Neutrophil (primary cell): ENCODE data around the gene CDC42BPB.

ENCODE experiments used
- H3K27ac ChIP-seq: fragments of 200-600 bp; sonication (generic); 2 replicates; pipeline ENCODE4 v1.5.1; 2016; ENCODE audit warnings: mild to moderate bottlenecking, moderate library complexity
- H3K27me3 ChIP-seq: fragments of 200-600 bp; sonication (generic); 2 replicates; pipeline ENCODE4 v1.6.0; 2016; ENCODE audit warnings: mild to moderate bottlenecking
- H3K36me3 ChIP-seq: fragments of 200-600 bp; sonication (generic); 2 replicates; pipeline ENCODE4 v1.5.1; 2017
- H3K4me1 ChIP-seq, 2 experiments: fragments of 200-600 bp in 1 of 2; sonication (generic) in 1 of 2; 1 replicate in 1 of 2; 2 replicates in 1 of 2; pipeline versions ENCODE4 v1.5.1 to v1.6.1; 2013 to 2016; ENCODE audit warnings: low read depth in 1 of 2, low read length in 1 of 2, mild to moderate bottlenecking in 1 of 2, moderate library complexity in 1 of 2; ENCODE audit not compliant: control insufficient read depth in 1 of 2, insufficient read depth in 1 of 2
- H3K4me3 ChIP-seq, 2 experiments: fragments of 200-600 bp in 1 of 2; sonication (generic) in 1 of 2; 1 replicate in 1 of 2; 2 replicates in 1 of 2; pipeline ENCODE4 v1.5.1; 2013 to 2016; ENCODE audit warnings: low read depth in 1 of 2, low read length in 1 of 2, mild to moderate bottlenecking in 1 of 2, moderate library complexity in 1 of 2
- H3K9me3 ChIP-seq: fragments of 200-600 bp; sonication (generic); 2 replicates; pipeline ENCODE4 v1.5.1; 2016
- TF ChIP-seq, protein P1 (sequence below): fragments of 200-600 bp; sonication (generic); IDR thresholded peaks from 2 replicates; pipeline ENCODE4 v1.5.1; 2016; ENCODE audit warnings: antibody characterized with exemption

The CDC42BPB gene

GRCh38 chr14:102938191-102938590 is 119.2 kb downstream of the CDC42BPB start:
- Histone ChIP-seq H3K4me1 (no peaks in the 10 kb centered on the region), H3K9me3 (no peaks in the 10 kb centered on the region), H3K36me3 (no peaks in the 10 kb centered on the region), H3K27ac (no peak overlapping the region), H3K4me3 (no peak overlapping the region), H3K27me3 (peaks cover 17% of the 10 kb centered on the region)
- TF ChIP-seq, protein P1, sequence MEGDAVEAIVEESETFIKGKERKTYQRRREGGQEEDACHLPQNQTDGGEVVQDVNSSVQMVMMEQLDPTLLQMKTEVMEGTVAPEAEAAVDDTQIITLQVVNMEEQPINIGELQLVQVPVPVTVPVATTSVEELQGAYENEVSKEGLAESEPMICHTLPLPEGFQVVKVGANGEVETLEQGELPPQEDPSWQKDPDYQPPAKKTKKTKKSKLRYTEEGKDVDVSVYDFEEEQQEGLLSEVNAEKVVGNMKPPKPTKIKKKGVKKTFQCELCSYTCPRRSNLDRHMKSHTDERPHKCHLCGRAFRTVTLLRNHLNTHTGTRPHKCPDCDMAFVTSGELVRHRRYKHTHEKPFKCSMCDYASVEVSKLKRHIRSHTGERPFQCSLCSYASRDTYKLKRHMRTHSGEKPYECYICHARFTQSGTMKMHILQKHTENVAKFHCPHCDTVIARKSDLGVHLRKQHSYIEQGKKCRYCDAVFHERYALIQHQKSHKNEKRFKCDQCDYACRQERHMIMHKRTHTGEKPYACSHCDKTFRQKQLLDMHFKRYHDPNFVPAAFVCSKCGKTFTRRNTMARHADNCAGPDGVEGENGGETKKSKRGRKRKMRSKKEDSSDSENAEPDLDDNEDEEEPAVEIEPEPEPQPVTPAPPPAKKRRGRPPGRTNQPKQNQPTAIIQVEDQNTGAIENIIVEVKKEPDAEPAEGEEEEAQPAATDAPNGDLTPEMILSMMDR, result no peak

DNA sequence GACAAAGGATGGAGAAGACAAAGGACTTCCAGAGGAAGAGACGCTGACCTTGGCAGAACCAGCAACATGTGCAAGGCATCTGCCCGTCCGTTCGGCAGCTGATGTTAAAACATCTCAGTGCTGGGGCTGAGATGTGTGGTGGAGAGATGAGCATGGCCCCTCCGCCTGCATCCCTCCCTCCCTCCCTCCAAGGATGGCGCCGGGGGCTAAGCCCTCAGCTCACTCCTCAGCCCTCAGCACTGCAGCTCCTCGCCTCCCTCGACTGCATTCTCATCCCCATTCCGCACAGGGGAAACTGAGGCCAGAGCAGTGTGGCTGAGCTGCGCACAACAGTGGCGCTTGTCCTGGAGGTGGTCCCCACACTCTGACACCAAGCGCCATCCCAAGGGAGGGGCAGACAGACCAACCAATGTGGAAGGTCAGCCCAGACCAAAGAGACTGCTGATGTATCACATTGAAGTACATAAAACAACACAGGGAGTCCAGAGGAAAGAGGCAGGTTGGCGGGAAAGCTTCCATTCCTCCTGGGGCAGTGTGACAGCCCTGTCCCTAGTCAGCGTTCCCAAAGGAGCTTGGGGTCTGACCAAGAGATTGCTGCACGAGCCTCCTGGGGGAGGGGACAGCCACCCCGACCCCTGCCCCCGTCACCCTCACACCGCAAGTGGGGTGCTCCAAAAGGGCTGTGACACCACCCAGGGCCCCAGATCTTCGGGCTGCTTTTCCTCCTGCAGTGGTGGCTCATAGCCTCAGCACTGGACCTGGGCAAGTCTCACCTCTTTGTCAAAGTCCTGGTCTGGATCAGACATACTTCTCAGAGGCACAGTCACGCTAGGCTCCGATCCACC is 119.8 kb downstream of the CDC42BPB start:
- no peaks in the 10 kb centered on the region for H3K4me1 ChIP-seq
- H3K4me3 ChIP-seq, result no peak overlapping the region
- no peaks in the 10 kb centered on the region for H3K36me3 ChIP-seq
- H3K27ac ChIP-seq, result no peak overlapping the region
- H3K9me3 ChIP-seq, result no peaks in the 10 kb centered on the region
- peaks cover 24% of the 10 kb centered on the region for H3K27me3 ChIP-seq
- TF ChIP-seq, protein P1, result no peak

DNA sequence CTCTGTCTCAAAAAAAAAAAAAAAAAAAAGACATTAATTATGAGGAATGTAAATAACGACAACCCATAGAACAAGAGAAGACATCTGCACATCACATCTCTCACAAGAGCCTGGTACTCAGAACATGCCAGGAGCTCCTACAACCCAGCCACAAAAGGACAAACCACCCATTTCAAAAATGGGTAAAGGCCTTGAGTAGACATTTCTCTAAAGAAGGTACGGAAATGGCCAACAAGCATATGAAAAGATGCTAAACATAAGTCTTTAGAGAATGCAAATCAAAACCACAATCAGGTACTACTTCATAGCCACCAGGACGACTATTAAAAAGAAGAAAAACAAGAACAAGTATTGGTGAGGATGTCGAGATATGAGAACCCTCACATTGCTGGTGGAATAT is 121.6 kb downstream of the CDC42BPB start:
- no peaks in the 10 kb centered on the region for H3K36me3 ChIP-seq
- H3K27me3 ChIP-seq, result peaks cover 42% of the 10 kb centered on the region
- no peak overlapping the region for H3K27ac ChIP-seq
- no peak overlapping the region for H3K4me3 ChIP-seq
- H3K9me3 ChIP-seq, result no peaks in the 10 kb centered on the region
- TF ChIP-seq, protein P1, result no peak
- no peaks in the 10 kb centered on the region for H3K4me1 ChIP-seq

DNA sequence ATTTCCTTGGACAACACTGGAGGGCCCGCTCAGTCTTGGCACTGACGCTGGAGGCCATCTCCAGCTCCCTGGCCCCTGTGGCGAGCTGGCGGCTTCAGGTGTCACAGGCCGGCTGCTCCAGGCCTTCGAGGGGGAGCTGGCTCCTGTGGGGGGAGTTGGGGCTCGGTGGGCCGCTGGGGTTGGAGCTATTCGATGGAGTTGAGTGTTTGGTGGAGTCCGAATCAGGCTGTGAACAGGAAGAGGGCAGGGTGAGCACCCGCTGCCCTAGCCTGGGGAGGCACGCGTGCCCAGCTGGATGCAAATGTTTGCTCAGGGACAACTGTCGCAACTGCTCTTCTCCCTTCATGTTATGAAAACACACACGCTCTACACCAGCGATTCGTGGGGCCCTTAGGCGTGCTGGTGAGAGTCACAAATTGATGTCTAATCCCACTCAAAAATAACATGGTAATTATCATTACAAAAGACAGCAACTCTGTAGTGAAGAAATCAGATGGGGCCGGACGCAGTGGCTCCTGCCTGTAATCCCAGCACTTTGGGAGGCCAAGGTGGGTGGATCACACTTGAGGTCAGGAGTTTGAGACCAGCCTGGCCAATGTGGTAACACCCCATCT is 123.6 kb downstream of the CDC42BPB start:
- no peak overlapping the region for H3K27ac ChIP-seq
- H3K9me3 ChIP-seq, result no peaks in the 10 kb centered on the region
- no peaks in the 10 kb centered on the region for H3K36me3 ChIP-seq
- H3K27me3 ChIP-seq, result peaks cover 62% of the 10 kb centered on the region
- TF ChIP-seq, protein P1, result no peak
- no peak overlapping the region for H3K4me3 ChIP-seq
- H3K4me1 ChIP-seq, result peaks cover 4 to 16% of the 10 kb centered on the region in 2 experiments

DNA sequence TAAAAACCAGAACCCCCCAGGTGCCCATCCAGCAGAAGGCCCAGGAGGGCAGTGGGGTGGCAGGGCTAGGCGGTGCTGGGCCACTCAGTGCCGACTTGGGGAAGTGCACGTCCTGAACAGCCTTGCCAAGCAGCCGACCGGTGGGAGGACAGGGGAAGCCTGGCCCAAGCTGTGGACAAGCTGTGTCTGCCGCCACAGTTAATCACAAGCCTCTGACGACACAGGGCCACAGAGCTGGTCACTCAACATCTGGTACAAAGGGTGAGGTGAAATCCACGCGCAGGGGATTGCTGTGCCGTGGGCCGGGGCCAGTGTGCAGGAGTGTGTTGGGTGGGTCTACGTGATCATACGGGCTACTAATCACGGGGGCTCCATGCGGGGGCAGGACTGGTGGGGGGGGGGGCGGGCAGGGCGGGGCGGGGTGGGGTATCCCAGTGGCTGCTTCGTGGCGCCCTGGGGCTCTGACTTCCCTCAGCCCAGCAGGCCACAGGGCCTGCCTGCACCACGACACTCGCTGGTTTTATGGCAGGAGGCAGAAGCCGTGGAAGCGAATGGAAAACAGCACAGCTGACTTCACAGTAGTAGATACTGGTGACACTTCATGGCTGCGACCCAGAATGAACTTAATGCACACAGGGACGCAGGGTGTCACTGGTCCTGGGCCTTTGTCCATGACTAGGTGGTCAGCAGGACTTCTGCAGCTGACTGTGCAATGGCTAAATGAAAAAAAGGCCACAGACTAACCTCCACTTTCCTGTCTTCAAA is 124.7 kb downstream of the CDC42BPB start:
- TF ChIP-seq, protein P1, result no peak
- H3K36me3 ChIP-seq, result no peaks in the 10 kb centered on the region
- H3K4me1 ChIP-seq, result peaks cover 13 to 27% of the 10 kb centered on the region in 2 experiments
- no peak overlapping the region for H3K4me3 ChIP-seq
- no peaks in the 10 kb centered on the region for H3K9me3 ChIP-seq
- peaks cover 73% of the 10 kb centered on the region for H3K27me3 ChIP-seq
- no peak overlapping the region for H3K27ac ChIP-seq
